Thyroid gland (tissue), 4 donors: Measurements from ENCODE around the gene CIDEC. TPM values are rescaled to one million over a fixed set of nuclear protein-coding genes. Genes with fewer than 3 reads are reported as not detected.

Experiments
- DNase-seq, 2 donors: peaks; one replicate each; pipeline ENCODE4 v3.0.0-alpha.2; 2019
- H3K27ac ChIP-seq, 3 donors: fragments of 200-600 bp; sonication (generic); 1 replicate in 2 of 3; 2 replicates in 1 of 3; pipeline ENCODE4 v1.5.1; 2016 to 2019; ENCODE audit warnings: mild to moderate bottlenecking in 1 of 3, moderate library complexity in 1 of 3
- H3K27me3 ChIP-seq: fragments of 200-600 bp; sonication (generic); one replicate; pipeline ENCODE4 v1.5.1; 2019
- H3K36me3 ChIP-seq, 2 donors: fragments of 200-600 bp; sonication (generic); one replicate each; pipeline ENCODE4 v1.5.1; 2016 to 2019
- H3K4me1 ChIP-seq, 2 donors: fragments of 200-600 bp; sonication (generic); one replicate each; pipeline ENCODE4 v1.5.1; 2017 to 2019
- H3K4me3 ChIP-seq, 3 donors: fragments of 200-600 bp; sonication (generic); replicated peaks in 1 of 3; 1 replicate in 2 of 3; 2 replicates in 1 of 3; pipeline ENCODE4 v1.5.1; 2016; ENCODE audit warnings: mild to moderate bottlenecking in 1 of 3
- H3K9me3 ChIP-seq: fragments of 200-600 bp; sonication (generic); one replicate; pipeline ENCODE4 v1.5.1; 2017
- CTCF ChIP-seq, 6 experiments: fragments of 200-600 bp in 3 of 6; fragments of 450-650 bp in 3 of 6; sonication (generic) in 3 of 6; IDR thresholded peaks; one replicate each; pipeline ENCODE4 v1.5.1; 2016 to 2019; ENCODE audit warnings: antibody characterized with exemption in 6 of 6, mild to moderate bottlenecking in 2 of 6, inconsistent platforms in 1 of 6, moderate library complexity in 1 of 6
- POLR2A ChIP-seq, 2 donors: fragments of 450-650 bp; IDR thresholded peaks; one replicate each; pipeline ENCODE4 v1.6.1; 2017; ENCODE audit warnings: antibody characterized with exemption in 2 of 2, mild to moderate bottlenecking in 2 of 2, moderate library complexity in 1 of 2
- WGBS, 2 donors: methylation state at CpG; one replicate each; pipeline ENCODE4 v1.1.5; 2017; 5-methylcytosine and 5-hydroxymethylcytosine counted together
- intact Hi-C: fragments of 100-400 bp; cut with DNase I; formaldehyde crosslinking; loops from one replicate; pipeline ENCODE4 v1.15.1; 2023
- total RNA-seq, 4 donors: library from RNA; depleted of rRNA; stranded (reverse); fragments of >200 nt; gene quantifications; one replicate each; pipeline ENCODE4 v1.2.3, GENCODE V29; 2016

Gene CIDEC
- total RNA-seq, 4 donors from 2014 or later, result 2.2 to 9.4 (median 3.0) TPM

GRCh38 chr3:9825451-9826040 lies 54.5 kb downstream of the CIDEC start:
- Histone ChIP-seq H3K9me3 (no peaks in the 10 kb centered on the region), H3K4me1 (no peaks in the 10 kb centered on the region), H3K27me3 (no peaks in the 10 kb centered on the region), H3K4me3 (no peak overlapping the region), H3K36me3 (no peaks in the 10 kb centered on the region), H3K27ac (no peak overlapping the region)
- DNase-seq, result no peak
- intact Hi-C loops, result no loop called here
- 69 to 75% methylated on average over 12 to 14 of the region's 14 CpGs for WGBS, 2 donors
- TF ChIP-seq POLR2A (IDR thresholded peaks at IDR 0.05) (no peak), CTCF (IDR thresholded peaks at IDR 0.05) (no peak)

- intact Hi-C loops, result no loop called here
- H3K9me3 ChIP-seq, result no peaks in the 10 kb centered on the region
- H3K36me3 ChIP-seq, result no peaks in the 10 kb centered on the region
- H3K4me3 ChIP-seq, result no peak overlapping the region
- WGBS, 2 donors, result 78 to 80% methylated on average over 2 of the region's 2 CpGs
- TF ChIP-seq POLR2A (IDR thresholded peaks at IDR 0.05) (no peak), CTCF (IDR thresholded peaks at IDR 0.05) (no peak)
- no peak overlapping the region for H3K27ac ChIP-seq
- DNase-seq, result no peak
- H3K27me3 ChIP-seq, result no peaks in the 10 kb centered on the region
- H3K4me1 ChIP-seq, result no peaks in the 10 kb centered on the region
These were observed 59.1 kb downstream of the CIDEC start for GRCh38 chr3:9820946-9821345.

- no peak for TF ChIP-seq CTCF (IDR thresholded peaks at IDR 0.05)
- no peak for TF ChIP-seq POLR2A (IDR thresholded peaks at IDR 0.05)
- H3K36me3 ChIP-seq, result no peaks in the 10 kb centered on the region
- 81 to 91% methylated on average over 12 of the region's 12 CpGs for WGBS, 2 donors
- no peaks in the 10 kb centered on the region for H3K9me3 ChIP-seq
- H3K4me3 ChIP-seq, result no peak overlapping the region
- no peak for DNase-seq
- no peak overlapping the region for H3K27ac ChIP-seq
- no peaks in the 10 kb centered on the region for H3K4me1 ChIP-seq
- intact Hi-C loops, result no loop called here
- no peaks in the 10 kb centered on the region for H3K27me3 ChIP-seq
These were observed 59.5 kb downstream of the CIDEC start for GRCh38 chr3:9820543-9820942.

GRCh38 chr3:9818666-9819335 lies 61.3 kb downstream of the CIDEC start:
- Histone ChIP-seq H3K27ac (no peak overlapping the region), H3K4me3 (no peak overlapping the region), H3K27me3 (no peaks in the 10 kb centered on the region), H3K36me3 (no peaks in the 10 kb centered on the region), H3K9me3 (no peaks in the 10 kb centered on the region), H3K4me1 (no peaks in the 10 kb centered on the region)
- intact Hi-C loops, result no loop called here
- DNase-seq, result no peak
- WGBS, 2 donors, result 95 to 96% methylated on average over 6 of the region's 7 CpGs
- no peak for TF ChIP-seq CTCF (IDR thresholded peaks at IDR 0.05)
- TF ChIP-seq POLR2A (IDR thresholded peaks at IDR 0.05), result no peak

- no peaks in the 10 kb centered on the region for H3K27me3 ChIP-seq
- no peak for TF ChIP-seq POLR2A (IDR thresholded peaks at IDR 0.05)
- TF ChIP-seq CTCF (IDR thresholded peaks at IDR 0.05), result no peak
- no peak for DNase-seq
- H3K4me1 ChIP-seq, result no peaks in the 10 kb centered on the region
- H3K9me3 ChIP-seq, result no peaks in the 10 kb centered on the region
- intact Hi-C loops, result no loop called here
- H3K27ac ChIP-seq, result no peak overlapping the region
- WGBS, 2 donors, result 87 to 94% methylated on average over 6 of the region's 6 CpGs
- H3K4me3 ChIP-seq, result no peak overlapping the region
- no peaks in the 10 kb centered on the region for H3K36me3 ChIP-seq
These were observed 62.6 kb downstream of the CIDEC start for GRCh38 chr3:9817436-9817835.
